ENCODE data around the gene DOHH.

The DOHH gene

DNA sequence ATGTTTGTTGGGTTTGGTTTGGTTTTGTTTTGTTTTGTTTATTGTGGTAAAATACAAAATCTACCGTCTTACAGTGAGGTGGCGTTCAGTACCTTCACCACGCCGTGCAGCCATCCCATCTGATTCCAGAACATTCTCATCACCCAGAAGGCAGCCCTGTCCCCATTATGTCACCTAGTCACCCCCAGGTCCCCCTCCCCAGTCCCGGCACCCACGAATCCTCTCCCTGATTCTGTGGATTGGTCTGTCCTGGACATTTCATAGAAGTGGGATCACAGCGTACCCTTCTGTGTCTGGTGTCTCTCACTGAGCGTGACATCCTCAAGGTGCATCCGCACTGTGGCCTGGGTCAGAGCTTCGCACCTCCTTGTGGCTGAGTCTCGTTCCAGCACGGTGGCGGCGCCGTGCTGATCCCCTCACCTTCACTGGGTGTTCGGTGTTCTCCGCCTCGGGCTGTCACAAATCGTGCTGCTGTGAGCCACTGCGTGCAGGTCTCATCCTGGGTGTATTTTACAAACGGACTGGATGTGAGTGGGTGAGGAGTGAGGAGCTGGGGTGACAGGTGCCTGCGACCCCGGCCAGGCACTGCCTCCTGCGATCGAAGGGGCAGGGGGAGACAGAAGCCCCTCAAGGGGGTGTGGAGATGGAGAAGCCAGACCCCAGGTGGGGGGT, 37.9 kb upstream of the DOHH start:
- TF ChIP-seq GATA2 (IDR thresholded peaks at IDR 0.05; ENCODE audit: low read depth, low read length) (no peak), GATA3 (IDR thresholded peaks at IDR 0.05; ENCODE audit: low read depth, low read length) (no peak)

DNA sequence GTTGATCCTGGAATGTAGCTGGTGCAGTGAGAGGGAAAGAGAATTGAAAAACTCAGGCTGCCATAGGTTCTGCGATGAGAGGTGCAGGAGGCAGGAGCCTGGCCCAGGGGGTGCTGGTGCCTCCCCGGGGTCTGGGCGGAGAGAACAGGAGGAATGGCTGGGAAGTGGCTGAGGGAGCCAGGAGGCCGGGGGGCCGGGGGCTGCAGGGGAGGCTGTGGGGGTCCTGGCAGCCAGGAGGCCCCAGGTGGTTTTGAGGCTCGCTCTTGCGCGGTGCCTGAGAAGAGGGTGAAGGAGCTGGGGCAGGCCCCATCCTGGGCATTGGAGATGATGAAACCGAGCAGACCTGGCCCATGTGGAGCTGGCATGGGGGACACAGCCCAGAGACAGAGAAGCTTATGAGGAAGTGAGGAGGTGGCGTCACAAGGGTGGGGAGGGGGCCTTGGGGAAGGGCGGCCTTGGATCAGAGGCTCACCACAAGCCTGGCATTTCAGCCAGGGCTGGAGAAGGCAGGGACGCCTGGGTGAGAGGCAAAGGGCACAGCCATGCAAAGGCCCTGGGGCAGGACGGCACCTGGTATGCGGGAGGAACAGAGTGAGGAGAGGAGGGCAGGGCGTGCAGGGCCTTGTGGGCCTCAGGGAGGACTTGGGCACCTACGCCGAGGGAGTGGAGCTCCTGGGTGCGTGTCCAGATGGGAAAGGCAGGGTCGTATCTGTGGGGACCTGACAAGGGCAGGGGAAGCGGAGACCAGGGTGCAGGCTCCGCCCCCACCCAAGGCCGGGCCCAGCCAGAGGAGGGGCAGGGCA, 37.2 kb upstream of the DOHH start:
- no peak for TF ChIP-seq GATA2 (IDR thresholded peaks at IDR 0.05; ENCODE audit: low read depth, low read length)
- TF ChIP-seq GATA3 (IDR thresholded peaks at IDR 0.05; ENCODE audit: low read depth, low read length) = no peak

DNA sequence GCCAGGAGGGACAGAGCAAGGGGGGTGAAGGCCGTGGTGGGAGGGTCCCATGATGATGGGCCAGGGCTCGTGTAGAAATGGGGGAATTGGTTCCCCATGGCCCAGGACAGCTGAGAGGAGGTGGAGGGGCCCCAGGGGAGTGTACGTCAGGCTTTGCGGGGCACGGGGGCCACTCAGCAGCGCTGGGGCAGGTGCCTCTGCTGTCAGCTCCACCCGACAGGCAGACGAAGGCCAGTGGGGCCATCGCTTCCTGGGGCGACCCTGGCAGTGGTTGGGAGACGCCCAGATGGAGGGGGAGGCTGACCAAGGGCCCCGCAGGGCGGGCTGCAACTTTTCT, 36.6 kb upstream of the DOHH start:
- TF ChIP-seq GATA3 (IDR thresholded peaks at IDR 0.05; ENCODE audit: low read depth, low read length) (no peak), GATA2 (IDR thresholded peaks at IDR 0.05; ENCODE audit: low read depth, low read length) (no peak)

DNA sequence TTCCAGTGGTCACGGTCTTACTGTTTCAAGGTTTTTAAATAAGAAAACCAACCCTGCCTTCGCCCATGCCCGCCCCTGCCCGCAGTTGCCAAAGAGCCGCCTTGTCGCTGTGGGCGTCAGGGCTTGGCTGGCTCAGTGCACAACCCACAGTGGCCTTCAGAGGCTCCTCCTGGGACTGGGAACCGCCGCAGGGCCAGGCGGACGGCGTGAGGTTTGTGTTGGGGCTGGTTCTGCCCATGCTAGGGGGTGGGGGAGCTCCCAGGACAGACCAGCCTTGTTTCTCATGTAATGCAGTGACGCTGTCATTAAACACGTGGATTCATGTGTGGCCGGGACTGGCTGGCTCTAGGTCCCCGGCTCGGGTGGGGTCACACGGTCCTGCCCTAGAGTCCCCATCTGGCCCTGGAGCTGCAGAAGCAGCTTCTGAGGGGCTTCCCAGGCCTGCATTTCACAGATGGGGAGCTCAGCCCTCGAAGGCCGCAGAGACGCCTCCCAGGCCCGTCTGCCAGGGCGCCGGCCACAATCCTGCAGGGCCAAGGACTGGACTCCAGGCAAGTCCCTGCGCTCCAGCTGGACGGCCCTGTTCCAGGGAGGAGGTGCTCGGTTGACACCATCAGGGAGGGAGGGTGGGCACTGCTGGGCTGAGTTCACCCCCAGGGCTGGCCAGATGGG, 36.1 kb upstream of the DOHH start:
- TF ChIP-seq GATA3 (IDR thresholded peaks at IDR 0.05; ENCODE audit: low read depth, low read length) (no peak), GATA2 (IDR thresholded peaks at IDR 0.05; ENCODE audit: low read depth, low read length) (no peak)

- no peak for TF ChIP-seq GATA3 (IDR thresholded peaks at IDR 0.05; ENCODE audit: low read depth, low read length)
- TF ChIP-seq GATA2 (IDR thresholded peaks at IDR 0.05; ENCODE audit: low read depth, low read length) = no peak
Observed at GRCh38 chr19:3535981-3536380, 35.5 kb upstream of the DOHH start.

- TF ChIP-seq GATA2 (IDR thresholded peaks at IDR 0.05; ENCODE audit: low read depth, low read length) (no peak), GATA3 (IDR thresholded peaks at IDR 0.05; ENCODE audit: low read depth, low read length) (no peak)
Observed at GRCh38 chr19:3535563-3535965, 35.1 kb upstream of the DOHH start.

DNA sequence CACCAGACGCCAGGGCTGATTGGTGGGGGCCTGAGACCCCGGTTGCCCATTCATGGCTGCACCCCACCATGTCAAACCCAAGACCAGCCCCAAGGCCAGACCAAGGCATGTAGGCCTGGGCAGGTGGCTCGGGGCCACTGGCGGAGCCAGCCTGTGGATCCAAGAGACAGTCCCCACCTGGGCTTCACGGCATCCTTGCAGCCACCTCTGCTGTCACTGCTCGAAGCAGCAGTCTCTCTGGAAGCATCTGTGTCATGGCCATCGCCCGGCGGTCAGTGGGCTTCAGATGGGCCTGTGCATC, 34.7 kb upstream of the DOHH start:
- TF ChIP-seq GATA3 (IDR thresholded peaks at IDR 0.05; ENCODE audit: low read depth, low read length) (no peak), GATA2 (IDR thresholded peaks at IDR 0.05; ENCODE audit: low read depth, low read length) (no peak)

DNA sequence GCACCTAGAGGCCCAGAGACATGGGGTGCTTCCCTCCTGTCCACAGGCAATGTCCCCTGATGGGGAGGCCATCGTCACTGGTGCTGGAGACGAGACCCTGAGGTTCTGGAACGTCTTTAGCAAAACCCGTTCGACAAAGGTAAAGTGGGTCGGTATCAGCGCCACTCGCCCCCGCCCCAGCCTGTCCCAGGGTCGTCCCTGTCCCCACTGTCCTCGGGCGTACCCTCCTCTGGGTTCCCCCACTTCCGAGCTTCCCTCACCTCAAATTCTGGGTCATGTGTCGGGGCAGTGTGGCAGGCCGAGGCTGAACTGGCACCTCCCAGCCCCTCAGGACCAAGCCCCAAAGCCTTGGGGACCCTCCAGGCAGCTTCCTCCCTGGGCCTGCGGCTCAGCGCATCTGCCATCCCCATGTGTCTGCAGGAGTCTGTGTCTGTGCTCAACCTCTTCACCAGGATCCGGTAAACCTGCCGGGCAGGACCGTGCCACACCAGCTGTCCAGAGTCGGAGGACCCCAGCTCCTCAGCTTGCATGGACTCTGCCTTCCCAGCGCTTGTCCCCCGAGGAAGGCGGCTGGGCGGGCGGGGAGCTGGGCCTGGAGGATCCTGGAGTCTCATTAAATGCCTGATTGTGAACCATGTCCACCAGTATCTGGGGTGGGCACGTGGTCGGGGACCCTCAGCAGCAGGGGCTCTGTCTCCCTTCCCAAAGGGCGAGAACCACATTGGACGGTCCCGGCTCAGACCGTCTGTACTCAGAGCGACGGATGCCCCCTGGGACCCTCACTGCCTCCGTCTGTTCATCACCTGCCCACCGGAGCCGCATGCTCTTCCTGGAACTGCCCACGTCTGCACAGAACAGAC, 34.1 kb upstream of the DOHH start:
- TF ChIP-seq GATA3 (IDR thresholded peaks at IDR 0.05; ENCODE audit: low read depth, low read length) (no peak), GATA2 (IDR thresholded peaks at IDR 0.05; ENCODE audit: low read depth, low read length) (no peak)

DNA sequence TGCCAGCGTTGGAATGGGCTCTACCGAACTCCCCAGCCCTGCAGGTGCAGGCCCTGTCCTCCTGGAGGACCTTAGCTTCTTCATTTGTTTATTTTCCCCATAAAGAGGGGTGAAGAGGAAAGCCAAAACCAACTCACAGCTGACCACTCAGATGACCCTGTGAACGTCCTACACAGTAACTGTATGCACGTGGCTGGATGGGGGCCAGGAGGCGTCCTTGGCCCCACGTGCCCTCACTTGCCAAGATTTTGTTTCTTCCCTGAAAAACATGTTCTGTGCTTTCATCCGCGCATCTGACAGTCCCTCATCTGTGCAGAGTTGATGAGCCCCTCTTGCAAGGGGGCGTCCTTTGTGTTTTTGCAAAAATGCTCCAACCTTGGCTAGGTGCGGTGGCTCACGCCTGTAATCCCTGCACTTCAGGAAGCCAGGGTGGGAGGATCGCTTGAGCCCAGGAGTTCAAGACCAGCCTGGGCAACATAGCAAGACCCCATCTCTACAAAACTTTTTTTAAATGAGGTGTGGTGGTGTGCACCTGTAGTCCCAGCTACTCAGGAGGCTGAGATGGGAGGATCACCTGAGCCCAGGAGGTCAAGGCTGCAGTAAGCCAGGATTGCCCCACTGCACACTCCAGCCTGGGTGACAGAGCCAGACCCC, 33.2 kb upstream of the DOHH start:
- no peak for TF ChIP-seq GATA2 (IDR thresholded peaks at IDR 0.05; ENCODE audit: low read depth, low read length)
- no peak for TF ChIP-seq GATA3 (IDR thresholded peaks at IDR 0.05; ENCODE audit: low read depth, low read length)

DNA sequence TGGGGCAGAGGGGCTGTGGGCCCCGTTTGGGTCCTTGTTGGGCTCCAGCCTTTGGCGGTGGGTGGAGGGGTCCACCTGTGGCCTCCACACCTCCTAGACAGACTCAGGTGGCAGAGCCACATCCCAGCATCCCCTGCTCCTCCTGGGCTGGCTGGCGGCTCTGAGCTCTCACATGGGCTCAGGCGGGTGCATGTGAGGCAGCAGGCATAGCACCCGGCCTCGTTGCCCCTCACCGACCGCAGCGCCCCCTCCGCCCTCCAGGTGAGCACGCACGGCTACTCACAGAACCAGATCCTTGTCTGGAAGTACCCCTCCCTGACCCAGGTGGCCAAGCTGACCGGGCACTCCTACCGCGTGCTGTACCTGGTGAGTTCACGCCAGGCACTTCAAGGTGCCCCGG, 32.6 kb upstream of the DOHH start:
- TF ChIP-seq GATA3 (IDR thresholded peaks at IDR 0.05; ENCODE audit: low read depth, low read length) (no peak), GATA2 (IDR thresholded peaks at IDR 0.05; ENCODE audit: low read depth, low read length) (no peak)

- TF ChIP-seq GATA2 (IDR thresholded peaks at IDR 0.05; ENCODE audit: low read depth, low read length) = no peak
- no peak for TF ChIP-seq GATA3 (IDR thresholded peaks at IDR 0.05; ENCODE audit: low read depth, low read length)
Observed at GRCh38 chr19:3532154-3532786, 31.8 kb upstream of the DOHH start.

DNA sequence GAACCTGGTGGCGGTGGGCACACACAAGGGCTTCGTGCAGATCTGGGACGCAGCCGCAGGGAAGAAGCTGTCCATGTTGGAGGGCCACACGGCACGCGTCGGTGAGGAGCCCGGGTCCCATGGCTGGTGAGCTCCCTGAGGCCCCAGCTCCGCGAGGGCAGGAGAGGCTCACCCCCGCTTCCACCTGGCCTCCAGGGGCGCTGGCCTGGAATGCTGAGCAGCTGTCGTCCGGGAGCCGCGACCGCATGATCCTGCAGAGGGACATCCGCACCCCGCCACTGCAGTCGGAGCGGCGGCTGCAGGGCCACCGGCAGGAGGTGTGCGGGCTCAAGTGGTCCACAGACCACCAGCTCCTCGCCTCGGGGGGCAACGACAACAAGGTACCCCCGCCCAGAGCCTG, 31.2 kb upstream of the DOHH start:
- TF ChIP-seq GATA2 (IDR thresholded peaks at IDR 0.05; ENCODE audit: low read depth, low read length) (no peak), GATA3 (IDR thresholded peaks at IDR 0.05; ENCODE audit: low read depth, low read length) (no peak)

DNA sequence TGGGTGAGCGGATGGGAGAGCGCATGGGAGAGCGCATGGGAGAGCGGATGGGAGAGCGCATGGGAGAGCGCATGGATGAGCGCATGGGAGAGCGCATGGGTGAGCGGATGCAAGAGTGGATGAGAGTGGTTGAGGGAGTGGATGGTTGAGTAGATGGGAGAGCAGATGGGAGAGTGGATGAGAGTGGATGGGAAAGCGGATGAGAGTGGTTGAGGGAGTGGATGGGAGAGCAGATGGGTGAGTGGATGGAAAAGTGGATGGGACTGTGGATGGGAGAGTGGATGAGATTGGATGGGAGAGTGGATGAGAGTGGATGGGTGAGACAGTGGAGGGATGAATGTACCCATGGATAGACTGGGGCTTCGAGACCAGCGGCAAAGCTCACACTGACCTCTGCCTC, 29.9 kb upstream of the DOHH start:
- no peak for TF ChIP-seq GATA2 (IDR thresholded peaks at IDR 0.05; ENCODE audit: low read depth, low read length)
- no peak for TF ChIP-seq GATA3 (IDR thresholded peaks at IDR 0.05; ENCODE audit: low read depth, low read length)

All from SH-SY5Y (cell line).